HFF-Myc (cell line): ENCODE data around the gene TOMM70.

ENCODE experiments used
- DNase-seq: peaks from one replicate; pipeline ENCODE4 v3.0.0-alpha.2; 2011; ENCODE audit warnings: low read depth; ENCODE audit errors: extremely low read depth
- H3K4me3 ChIP-seq: replicated peaks from 2 replicates; pipeline ENCODE4 v1.5.1; 2011; ENCODE audit warnings: low read depth, mild to moderate bottlenecking, control low read depth, low read length
- CTCF ChIP-seq: IDR thresholded peaks from 2 replicates; pipeline ENCODE4 v1.5.1; 2012; ENCODE audit warnings: mild to moderate bottlenecking, low read depth, low read length, control low read depth; ENCODE audit errors: missing control alignments

The TOMM70 gene

DNA sequence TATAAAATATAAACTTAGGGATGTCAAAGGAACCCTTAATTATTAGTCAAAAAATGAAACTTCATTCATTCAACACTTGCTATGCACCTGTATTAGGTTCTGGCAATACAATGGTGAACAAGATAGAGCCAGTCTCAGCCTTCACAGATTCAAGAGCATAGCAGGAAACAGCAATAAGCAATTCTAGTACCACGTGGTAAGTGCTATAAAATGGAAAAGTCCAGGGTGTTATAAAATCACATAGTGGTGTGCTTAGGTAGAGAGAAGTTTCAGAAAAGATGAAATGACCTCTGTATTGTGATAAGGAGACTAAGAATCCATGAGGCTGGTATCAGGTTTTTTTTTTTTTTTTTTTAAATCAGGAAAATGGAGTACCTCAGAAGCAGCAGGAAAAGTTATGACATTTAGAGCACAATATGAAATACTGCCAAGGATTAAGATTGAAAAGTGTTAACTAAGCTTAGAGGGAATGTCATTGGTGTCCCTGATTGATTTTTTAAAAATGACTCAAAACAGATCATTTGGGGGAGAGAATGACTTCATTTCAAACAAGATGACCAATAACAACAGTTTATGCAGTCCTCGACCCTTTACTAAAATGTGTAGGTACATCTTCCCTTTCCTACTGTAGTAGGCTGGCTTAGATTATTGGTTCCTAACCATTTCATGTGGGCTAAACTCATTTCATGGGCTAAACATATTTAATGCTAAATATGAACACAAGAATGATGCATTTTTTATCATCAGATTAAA is 5.0 kb downstream of the TOMM70 start:
- no peak overlapping the region for H3K4me3 ChIP-seq
- no peak for DNase-seq
- no peak for TF ChIP-seq CTCF

- DNase-seq, result no peak
- TF ChIP-seq CTCF, result no peak
- H3K4me3 ChIP-seq, result no peak overlapping the region
Measured at GRCh38 chr3:100389025-100389424, 11.9 kb downstream of the TOMM70 start.

DNA sequence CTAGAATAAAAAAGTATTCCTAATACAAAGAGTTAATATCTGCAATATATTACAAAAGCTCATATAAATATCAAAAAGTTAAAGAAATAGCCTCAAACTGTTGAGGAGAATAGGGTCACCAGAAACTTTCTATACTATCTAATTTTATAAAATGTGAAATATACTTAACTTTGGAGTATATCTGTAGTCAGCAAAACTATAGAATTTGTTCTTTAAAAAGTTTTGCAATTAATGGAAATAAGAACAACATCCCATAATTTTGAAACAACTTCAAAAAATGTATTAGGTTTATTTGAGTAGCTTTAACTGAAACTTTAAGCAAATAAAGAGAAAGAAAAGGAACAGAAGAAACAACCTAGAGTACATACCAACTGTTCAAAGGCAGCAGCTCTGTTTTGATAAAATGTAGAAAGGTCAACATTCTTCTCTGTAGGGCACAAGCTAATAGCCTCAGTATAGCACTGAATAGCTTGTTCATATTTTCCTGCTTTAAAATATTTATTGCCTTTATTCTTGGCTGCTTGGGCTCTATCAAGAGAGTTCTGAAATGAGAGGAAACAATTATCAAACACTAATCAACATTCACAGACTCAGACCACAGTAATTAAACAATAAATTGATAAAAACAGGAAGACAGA is 14.3 kb downstream of the TOMM70 start:
- TF ChIP-seq CTCF, result no peak
- no peak overlapping the region for H3K4me3 ChIP-seq
- no peak for DNase-seq

DNA sequence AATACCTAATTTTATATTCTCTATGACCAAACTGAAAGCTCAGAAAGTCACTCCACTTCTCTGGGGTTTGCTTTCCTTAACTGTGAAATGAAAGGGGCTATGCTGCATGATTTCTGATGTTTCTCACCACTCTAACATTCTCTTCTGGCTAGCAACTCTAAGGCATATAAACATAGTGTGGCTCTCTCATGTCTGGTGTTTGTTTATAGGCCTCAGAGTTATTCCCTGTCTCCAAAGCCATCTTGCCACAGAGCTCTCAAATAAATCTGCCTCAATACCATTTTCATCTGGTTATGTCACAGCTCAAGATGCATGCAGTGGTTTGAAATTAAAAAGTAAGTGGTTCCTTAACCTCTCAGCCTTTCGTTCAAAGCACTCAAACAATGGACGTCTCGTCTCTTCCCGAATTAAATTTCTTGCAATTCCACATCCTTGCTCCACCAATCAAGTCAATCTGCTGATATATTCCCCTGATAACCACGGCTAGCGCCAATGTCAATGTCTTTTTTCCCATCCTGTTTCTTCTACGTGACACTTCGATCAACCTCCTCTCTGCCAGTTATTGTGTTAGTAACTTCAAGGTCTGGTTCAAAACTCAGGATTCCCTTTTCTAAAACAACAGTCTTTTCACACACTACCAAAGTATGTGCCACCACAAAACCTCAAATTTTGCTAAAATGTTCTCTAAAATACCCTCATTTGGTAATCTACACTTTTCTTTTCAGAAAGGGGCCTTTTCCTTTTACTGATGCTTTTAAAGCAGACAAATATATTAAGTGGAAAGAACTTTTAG is 16.0 kb downstream of the TOMM70 start:
- TF ChIP-seq CTCF, result no peak
- DNase-seq, result no peak
- H3K4me3 ChIP-seq, result no peak overlapping the region

DNA sequence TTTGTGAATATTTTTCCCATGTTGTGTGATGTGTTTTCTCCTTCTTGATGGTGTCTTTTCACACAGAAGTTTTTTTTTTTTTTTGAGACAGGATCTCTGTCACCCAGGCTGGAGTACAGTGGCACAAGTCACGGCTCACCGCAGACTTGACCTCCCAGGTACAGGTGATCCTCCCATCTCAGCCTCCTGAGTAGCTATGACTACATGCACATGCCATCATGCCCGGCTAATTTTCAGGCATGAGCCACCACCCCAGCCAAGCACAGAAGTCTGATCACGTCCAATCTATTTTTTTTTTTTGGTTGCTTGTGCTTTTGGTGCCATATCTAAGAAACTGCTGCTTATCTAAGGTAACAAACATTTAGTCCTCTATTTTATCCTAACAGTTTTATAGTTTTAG is 24.6 kb downstream of the TOMM70 start:
- H3K4me3 ChIP-seq, result no peak overlapping the region
- DNase-seq, result no peak
- no peak for TF ChIP-seq CTCF

- no peak overlapping the region for H3K4me3 ChIP-seq
- no peak for TF ChIP-seq CTCF
- DNase-seq, result no peak
Measured at GRCh38 chr3:100374521-100374920, 26.4 kb downstream of the TOMM70 start.
